GM19240 (cell line): ENCODE results near the gene CASP8.

Source experiments
- DNase-seq: peaks from one replicate; pipeline ENCODE4 v3.0.0; 2011; ENCODE audit warnings: low spot score; ENCODE audit not compliant: insufficient read length

Gene CASP8

GRCh38 chr2:201329409-201329808, 69.1 kb downstream of the CASP8 start:
- DNase-seq = no peak
